ES-I3 (cell line): ENCODE measurements around the gene TAF1B.

ENCODE experiments used
- H3K36me3 ChIP-seq: 2 replicates; pipeline ENCODE4 v1.6.1; 2013; ENCODE audit warnings: mild to moderate bottlenecking, low read length, control low read depth, moderate library complexity; ENCODE audit not compliant: insufficient read depth
- H3K4me1 ChIP-seq: 2 replicates; pipeline ENCODE4 v1.6.1; 2013; ENCODE audit warnings: mild to moderate bottlenecking, control low read depth, low read length; ENCODE audit not compliant: insufficient read depth
- H3K9ac ChIP-seq: 2 replicates; pipeline ENCODE4 v1.6.1; 2013; ENCODE audit warnings: low read depth, mild to moderate bottlenecking, low read length, moderate library complexity
- H3K9me3 ChIP-seq: 2 replicates; pipeline ENCODE4 v1.6.1; 2013; ENCODE audit warnings: mild to moderate bottlenecking, low read length, moderate library complexity; ENCODE audit not compliant: control insufficient read depth, insufficient read depth

The TAF1B gene

DNA sequence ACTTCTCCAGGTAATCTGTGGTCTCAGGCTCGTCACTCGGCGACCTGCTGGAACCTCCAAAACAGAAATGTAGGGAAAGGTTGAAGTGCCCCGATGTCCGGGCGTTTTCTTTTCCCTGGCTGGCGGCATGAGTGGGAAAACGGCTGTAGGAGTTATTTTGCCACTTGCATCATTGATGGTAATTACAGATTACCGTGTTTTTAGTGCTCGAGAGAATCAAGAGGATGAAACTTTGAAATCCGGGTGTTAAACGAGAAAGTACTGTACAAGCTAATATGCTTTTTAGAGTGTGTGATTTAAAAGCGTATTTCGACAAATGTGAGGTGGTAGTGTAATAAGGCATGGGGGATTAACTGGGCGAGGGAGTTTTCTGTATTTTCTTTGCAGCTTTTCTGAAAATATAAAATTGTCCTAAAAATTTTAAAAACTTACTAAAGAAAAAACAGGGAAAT is 109.0 kb downstream of the TAF1B start:
- H3K36me3 ChIP-seq: no peaks in the 10 kb centered on the region
- H3K4me1 ChIP-seq: no peaks in the 10 kb centered on the region
- peak overlapping the region; percentile 61; the same call in 1 of the 2 replicates for H3K9ac ChIP-seq

DNA sequence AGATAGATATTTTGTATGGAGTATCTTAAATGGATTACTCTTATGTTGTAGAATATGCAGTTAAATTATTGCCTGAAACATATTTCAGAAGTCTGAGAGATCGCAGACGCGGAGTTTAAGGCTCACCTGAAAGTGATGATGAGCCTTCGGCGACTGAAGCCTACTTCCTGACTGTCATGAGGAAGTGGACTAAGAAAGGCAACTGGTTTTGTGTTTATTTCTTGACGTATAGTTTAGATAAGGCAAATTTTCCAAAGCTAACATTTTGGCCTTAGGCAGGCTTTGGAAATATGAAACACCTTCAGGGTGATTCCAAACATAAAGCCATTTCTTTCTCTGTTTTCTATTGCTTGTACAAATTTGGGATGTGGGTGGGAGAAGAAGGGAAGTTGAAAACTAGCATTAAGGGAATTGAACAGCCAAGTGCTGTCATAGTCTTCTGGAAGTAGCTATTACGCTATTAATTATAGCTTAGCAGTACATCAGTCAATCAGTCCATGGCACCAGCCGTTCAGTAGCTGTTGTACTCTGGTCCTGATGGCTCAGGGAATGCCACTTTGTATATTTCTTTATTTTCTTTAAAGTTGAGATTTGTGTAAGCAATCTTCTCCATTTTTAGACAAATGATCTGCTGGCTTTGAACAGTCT is 109.7 kb downstream of the TAF1B start:
- Histone ChIP-seq H3K9ac (no peak overlapping the region; the same call in 1 of the 2 replicates), H3K4me1 (no peaks in the 10 kb centered on the region), H3K9me3 (no peaks in the 10 kb centered on the region), H3K36me3 (no peaks in the 10 kb centered on the region)

More for the DNA sequence above, 109.0 kb downstream of the TAF1B start:
- H3K9me3 ChIP-seq: no peaks in the 10 kb centered on the region

DNA sequence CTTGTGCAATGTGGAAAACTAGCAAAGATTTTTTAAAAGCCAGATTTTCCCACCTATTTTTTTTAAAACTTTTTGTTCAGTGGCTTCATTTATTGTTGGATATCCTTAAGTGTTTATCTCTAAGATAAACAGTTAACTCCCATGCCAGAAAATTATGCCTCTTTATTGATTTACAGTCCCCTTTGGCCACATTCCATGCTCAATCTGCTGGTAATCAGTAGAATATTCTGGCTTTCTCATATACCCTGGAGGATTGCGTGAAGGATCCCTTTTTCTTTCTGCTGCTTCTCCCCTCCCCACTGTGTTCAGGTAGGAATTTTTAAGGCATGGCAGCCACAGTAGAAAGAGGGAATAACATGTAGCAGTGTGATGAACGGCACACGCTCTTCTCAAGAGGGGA is 110.9 kb downstream of the TAF1B start:
- Histone ChIP-seq H3K4me1 (no peaks in the 10 kb centered on the region), H3K9me3 (no peaks in the 10 kb centered on the region), H3K9ac (no peak overlapping the region), H3K36me3 (no peaks in the 10 kb centered on the region)

DNA sequence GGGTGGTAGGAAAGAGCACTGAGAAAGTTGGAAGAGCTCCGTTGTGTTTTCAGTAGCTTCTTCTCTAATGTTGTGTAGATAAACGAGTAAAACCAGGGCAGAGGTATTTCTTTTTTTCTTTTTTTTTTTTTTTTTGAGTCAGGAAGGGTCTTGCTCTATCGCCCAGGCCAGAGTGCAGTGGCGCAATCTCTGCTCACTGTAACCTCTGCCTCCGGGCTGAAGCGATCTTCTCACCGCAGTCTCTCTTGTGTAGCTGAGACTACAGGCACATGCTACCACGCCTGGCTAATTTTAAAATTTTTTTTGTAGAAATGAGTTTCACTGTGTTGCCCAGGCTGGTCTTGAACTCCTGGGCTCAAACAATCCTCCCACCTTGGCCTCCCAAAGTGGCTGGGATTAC is 114.8 kb downstream of the TAF1B start:
- Histone ChIP-seq H3K4me1 (no peaks in the 10 kb centered on the region), H3K36me3 (no peaks in the 10 kb centered on the region), H3K9ac (no peak overlapping the region), H3K9me3 (no peaks in the 10 kb centered on the region)

DNA sequence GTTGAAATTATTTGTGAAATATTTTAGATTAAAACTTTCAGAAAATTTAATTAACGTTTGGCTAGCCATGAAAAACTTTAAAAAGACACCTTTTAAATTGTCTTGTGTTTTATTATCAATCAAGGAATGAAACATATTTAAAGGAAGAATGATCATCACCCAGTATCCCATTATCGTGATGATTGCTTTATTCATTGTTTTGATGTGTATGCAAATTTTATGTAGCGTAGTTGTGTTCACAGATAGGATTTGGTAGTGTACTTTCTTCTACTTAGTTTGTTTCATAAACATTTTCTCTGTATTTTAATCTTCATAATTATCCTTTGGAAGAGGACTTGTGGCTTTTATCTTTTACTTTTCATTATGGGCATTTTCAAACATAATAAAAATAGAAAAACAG is 116.0 kb downstream of the TAF1B start:
- no peaks in the 10 kb centered on the region for H3K36me3 ChIP-seq
- no peak overlapping the region for H3K9ac ChIP-seq
- H3K4me1 ChIP-seq: no peaks in the 10 kb centered on the region
- H3K9me3 ChIP-seq: no peaks in the 10 kb centered on the region

DNA sequence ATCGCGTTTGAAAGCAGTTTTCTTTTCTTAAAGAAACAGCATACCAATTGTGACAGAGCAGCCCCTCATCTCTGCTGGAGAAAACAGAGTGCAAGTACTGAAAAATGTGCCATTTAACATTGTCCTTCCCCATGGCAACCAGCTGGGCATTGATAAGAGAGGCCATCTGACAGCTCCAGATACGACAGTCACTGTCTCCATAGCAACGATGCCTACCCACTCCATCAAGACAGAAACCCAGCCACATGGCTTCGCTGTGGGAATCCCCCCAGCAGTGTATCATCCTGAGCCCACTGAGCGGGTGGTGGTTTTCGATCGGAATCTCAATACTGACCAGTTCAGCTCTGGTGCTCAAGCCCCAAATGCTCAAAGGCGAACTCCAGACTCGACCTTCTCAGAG is 117.7 kb downstream of the TAF1B start:
- Histone ChIP-seq H3K4me1 (no peaks in the 10 kb centered on the region), H3K36me3 (no peaks in the 10 kb centered on the region; the same call in 1 of the 2 replicates), H3K9me3 (no peaks in the 10 kb centered on the region), H3K9ac (no peak overlapping the region)

DNA sequence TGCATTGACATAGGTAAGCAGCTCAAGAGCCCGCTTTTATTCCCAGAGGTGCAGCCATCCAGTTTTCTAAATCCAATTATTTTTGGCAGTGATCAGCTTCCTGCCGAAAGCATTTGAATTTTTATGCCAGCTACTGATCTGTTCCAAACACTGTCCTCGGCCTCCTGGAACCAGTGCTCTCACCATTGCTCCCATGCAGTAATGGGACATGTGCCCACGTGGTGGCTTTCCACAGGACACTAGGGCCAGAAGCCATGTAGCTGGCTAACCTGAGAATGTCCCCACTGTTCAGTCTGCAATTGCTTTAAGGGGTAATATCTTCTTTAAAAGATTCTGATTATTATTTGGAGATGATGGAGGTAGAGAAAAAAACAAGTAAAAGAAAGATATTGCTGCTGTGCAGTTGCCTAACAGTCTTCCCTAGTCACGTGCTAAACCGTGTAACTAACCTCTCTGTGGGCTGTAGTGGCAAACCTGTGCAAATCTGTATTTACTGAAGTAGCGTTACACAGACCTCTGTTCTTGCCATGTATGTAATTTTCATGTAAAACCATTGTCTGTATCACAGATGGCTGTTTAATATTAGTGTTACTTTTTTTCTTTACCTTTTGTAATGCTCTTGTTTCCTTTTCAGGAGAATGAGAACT is 121.2 kb downstream of the TAF1B start:
- Histone ChIP-seq H3K36me3 (no peaks in the 10 kb centered on the region; the same call in 1 of the 2 replicates), H3K4me1 (no peaks in the 10 kb centered on the region), H3K9ac (no peak overlapping the region), H3K9me3 (no peaks in the 10 kb centered on the region)

DNA sequence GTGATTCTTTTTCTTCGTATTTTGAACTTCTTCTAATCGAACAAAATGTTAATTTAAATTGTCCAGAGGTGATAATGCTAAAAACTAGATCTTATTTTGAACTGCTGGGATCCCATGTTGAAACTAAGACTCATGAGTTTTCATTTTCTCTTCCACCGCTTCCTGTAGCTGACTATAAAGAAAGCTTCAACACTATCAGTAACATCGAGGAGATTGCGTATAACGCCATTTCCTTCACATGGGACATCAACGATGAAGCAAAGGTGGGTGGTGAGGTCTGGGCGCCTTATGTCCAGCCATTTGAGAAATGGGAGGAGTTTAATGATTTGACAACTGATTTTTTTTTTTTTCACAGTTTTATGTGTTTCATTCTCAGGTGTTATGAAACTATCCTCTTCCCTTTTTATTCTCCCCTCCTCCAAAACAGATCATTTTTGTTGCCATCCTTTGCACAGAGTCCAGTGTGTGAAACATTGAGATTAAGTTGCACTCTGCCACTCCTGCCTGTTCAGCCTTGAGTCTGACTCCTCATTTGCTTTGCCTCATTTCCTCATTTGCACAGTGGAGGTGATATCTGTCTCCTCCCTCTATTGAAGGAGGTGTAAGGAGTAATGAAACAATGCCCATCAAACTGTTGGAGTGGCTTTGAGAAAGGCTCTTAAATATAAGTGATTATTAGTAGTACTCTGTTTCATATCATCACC is 122.0 kb downstream of the TAF1B start:
- Histone ChIP-seq H3K9ac (no peak overlapping the region), H3K4me1 (no peaks in the 10 kb centered on the region), H3K9me3 (no peaks in the 10 kb centered on the region), H3K36me3 (no peaks in the 10 kb centered on the region; the same call in 1 of the 2 replicates)

DNA sequence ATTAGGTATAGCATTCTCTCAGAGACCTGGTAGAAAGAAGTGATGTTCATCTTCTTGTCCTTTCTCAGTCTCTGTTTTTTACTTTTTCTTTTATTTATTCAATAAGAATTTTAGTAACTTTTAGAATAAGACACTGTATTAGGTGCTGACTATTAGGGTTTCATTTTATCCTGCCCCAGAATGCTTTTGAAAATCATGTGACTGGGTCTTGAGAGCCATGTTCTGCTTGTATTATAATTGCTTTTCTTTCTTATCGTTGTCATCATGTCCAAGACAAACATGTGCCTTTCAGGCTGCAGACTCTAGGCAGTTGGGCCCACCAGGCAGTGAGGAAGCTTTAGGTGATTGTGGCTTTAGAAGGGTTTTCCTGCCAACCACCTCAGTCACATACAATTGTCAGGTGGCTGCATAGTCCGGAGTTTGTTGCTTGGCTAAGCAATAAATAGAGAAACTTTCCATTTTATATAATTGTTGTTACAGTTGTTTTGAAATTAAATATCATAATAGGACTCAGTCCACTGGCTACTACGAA is 123.3 kb downstream of the TAF1B start:
- H3K9ac ChIP-seq: no peak overlapping the region
- H3K4me1 ChIP-seq: no peaks in the 10 kb centered on the region
- no peaks in the 10 kb centered on the region; the same call in 1 of the 2 replicates for H3K36me3 ChIP-seq
- no peaks in the 10 kb centered on the region for H3K9me3 ChIP-seq

DNA sequence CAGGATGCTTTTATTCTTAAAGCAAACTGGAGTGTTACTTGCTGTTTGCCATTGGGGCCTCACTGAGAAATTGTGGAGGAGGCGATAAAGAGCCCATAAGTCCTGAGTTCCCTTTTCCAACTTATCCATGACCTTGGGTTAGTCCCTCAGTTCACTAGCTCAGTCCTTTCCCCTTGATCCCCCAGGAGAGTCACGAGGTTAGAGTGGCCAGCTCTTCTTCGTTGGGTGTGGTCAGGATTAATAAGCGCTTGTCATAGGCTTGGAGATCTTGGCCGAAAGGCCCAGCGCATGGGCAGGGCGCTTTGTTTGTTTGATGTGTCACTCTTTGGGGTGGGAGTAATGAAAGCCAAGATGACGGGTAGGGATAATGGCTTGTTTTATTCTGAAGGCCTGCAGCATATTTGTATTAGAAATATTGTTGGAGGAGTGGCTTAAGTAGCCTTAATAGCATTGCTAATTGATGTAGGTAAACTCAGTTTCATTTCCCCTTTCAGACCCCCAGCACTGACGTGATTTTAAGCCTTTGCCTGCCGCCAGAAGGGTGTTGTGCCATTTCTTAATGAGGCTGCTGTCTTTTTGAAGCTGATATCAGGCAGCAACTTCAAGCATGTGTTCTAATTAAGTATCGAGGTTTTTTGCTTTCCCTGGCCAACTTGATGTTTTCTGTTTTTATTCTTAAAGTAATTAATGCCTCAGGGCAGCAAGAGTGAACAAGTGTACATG is 123.9 kb downstream of the TAF1B start:
- Histone ChIP-seq H3K36me3 (no peaks in the 10 kb centered on the region; the same call in 1 of the 2 replicates), H3K9ac (no peak overlapping the region), H3K4me1 (no peaks in the 10 kb centered on the region), H3K9me3 (no peaks in the 10 kb centered on the region)

DNA sequence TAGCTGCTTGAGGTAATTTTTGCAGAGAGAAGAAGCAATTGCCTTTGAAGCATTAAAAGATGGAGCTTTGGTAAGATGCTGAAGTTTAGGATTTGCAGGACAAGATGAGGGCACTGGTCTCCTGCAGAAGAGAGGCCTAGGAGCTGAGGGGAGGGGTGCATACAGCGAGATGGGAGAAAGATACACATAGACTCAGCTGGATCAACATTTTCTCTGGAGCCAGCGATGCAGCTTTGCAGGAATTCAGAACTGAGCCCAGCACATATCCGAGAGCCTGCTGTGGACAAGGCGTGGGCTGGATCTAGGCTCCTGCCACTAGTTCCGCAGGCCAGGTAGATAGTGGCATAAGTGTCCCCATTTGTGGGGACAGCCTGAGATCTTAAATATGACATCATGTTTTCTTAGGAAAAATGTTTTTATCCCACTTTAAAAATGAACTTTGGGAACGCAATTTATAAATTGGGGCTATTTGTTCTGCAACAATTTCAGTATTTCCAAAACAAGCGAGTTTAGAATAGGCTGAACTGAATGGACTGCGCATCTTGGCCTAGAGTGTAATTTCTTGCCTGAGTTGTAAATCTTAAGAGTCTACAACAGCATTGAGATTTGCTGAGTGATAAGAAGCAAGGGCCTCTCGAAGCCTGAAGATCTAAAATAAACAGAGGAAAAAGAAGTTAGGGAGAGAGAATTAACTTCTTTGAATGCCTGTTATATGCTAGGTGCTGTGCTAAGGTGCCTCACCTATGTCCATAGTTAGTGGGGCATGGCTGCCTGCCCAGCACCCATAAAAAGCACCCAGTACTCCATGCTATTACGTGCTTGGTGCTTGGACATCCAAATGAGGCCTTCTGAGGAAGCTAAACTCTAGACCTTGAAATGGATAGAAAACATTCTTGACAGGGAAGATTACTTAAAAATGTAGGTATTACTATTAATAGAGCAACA is 125.6 kb downstream of the TAF1B start:
- Histone ChIP-seq H3K36me3 (no peaks in the 10 kb centered on the region; the same call in 1 of the 2 replicates), H3K9me3 (no peaks in the 10 kb centered on the region), H3K9ac (no peak overlapping the region), H3K4me1 (0 out of 2 replicates have a peak, but pooled peaks cover 8% of the 10 kb centered on the region)

DNA sequence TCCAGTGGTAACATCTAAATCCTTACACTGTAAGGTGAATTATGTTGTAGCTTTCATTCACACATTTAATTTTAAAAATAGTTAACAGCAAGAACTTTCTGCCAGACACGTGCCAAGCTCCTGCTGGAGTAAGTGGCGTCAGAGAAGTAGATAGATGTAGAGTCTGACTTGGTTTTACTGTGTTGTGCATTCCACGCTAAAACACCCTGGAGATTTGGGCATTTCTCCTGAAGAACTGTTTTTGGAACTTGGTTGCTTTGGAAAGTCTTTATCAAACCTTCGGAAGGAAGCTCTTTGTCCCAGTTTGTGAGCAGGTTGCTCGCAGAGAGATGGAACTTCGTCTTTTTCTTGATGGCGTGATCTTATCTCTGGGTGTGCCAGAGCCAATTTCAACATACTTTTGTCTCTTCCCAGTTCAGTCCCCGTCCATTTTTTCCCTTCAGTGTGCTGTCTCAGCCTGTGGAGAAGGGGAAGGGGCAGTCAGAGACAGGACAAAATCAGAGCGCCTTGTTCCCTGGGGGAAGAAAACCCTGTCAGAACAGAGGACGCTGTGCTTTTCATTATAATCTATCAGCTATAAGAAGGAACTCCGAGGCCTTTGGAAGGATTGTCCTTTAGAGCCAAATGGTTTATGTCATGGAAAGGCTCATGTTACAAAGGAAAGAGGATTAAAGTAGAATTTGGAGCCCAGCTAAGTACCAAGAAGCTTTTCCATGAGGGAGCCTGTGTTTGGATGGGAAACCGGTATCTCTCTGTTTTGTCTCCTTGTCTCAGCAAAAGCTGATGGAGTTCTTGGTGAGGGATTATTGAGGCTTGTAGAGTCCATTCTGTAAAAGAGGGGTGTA is 127.1 kb downstream of the TAF1B start:
- no peak overlapping the region for H3K9ac ChIP-seq
- H3K36me3 ChIP-seq: no peaks in the 10 kb centered on the region
- H3K4me1 ChIP-seq: 0 out of 2 replicates have a peak, but pooled peaks cover 8% of the 10 kb centered on the region
- no peaks in the 10 kb centered on the region for H3K9me3 ChIP-seq
